HG03558 (cell line): ENCODE data around the gene OR10C1.
"Not testable (repeated sequence)": the region's sequence is repeated elsewhere in the genome, so short reads cannot be mapped to it uniquely, and the experiment has no call there.

ENCODE experiments used
- ATAC-seq: cut with Tn5 transposase; IDR thresholded peaks from one replicate; pipeline ENCODE4 v1.9.1; 2021; ENCODE audit warnings: moderate number of reproducible peaks; ENCODE audit not compliant: unreplicated experiment; ENCODE audit errors: extremely low read depth

Gene OR10C1, protein sequence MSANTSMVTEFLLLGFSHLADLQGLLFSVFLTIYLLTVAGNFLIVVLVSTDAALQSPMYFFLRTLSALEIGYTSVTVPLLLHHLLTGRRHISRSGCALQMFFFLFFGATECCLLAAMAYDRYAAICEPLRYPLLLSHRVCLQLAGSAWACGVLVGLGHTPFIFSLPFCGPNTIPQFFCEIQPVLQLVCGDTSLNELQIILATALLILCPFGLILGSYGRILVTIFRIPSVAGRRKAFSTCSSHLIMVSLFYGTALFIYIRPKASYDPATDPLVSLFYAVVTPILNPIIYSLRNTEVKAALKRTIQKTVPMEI

DNA sequence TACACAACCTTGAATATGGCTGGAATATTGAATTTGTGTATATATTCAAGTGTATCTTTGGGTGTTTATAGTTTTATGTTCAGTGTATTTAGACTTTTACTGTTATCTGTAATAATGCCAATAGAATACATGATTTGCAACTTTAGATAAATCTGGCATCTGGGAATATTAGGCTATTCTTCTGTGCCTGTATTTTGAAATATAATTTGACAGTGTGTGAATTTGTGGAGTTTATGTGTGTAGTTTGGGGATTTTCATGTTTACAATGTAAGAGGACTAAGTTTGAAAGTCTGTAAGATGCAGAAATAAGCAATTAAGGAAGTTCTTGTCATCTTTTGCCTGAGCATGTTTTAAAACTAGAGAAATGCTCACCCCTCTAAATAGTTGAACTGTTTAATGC is at the start of gene OR10C1:
Gene OR10C1 (plus strand): TSS at position 301 of the 400 bp plus-strand sequence. CDS start 710 bp downstream, outside the sequence.
- no peak for ATAC-seq

DNA sequence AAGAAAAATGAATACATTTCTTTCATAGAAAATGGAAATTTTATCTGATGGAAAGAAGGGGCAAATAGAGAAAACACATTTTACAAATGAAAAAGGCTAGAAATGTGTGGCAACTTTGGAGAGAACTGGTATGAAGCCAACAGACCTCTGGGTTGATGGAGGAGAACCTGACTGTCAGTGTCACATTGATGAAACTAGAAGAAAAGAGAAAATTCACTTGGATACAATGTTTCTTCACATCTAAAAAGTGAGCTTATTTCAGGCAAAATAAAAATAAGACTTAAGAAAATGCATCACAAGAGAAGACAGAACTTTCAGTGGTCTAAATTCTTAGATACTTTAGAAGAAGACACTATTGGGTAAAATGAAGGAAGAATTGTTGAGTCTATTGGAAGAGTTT is 43.8 kb upstream of the OR10C1 start, which contains the start of gene OR12D2:
Gene OR12D2 (plus strand): TSS at position 301 of the 400 bp plus-strand sequence. CDS start 1,069 bp downstream, outside the sequence.
- ATAC-seq: no peak

DNA sequence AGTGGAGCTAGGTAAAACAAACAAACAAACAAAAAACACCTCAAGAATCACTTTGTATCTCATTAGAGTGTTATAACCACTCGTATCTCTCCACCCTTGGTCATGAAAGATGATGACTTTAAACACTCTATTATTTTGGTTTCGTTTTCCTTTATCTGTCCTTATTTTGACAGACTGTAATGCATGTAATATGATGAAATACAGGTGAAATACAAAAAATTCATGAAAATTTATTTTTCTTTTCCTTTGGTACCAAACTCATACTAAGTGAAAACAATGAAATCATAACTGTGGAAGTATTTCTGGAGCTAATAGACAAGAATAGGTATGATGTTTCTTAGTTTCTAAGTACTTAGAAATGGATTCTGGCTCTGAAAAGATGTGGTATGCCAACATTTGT is 39.6 kb upstream of the OR10C1 start:
- no peak for ATAC-seq

DNA sequence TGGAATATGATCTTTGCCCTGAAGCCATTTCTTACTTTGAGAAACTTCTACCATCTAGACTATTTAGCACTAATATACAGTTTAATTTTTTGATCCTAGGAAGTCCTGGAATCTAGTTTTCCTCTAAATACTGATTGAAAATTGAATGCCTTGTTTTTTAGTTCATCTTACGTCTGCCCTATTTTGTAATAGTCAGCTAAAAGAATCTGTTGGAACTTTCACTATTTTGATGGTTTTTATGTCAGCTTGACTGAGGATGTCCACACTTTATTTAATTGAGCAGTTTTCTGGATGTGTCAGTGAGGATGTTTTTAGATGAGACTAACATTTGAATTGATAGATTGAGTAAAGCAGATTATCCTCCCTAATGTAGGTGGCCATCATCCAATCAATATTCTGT is 35.3 kb upstream of the OR10C1 start:
- ATAC-seq: no peak

DNA sequence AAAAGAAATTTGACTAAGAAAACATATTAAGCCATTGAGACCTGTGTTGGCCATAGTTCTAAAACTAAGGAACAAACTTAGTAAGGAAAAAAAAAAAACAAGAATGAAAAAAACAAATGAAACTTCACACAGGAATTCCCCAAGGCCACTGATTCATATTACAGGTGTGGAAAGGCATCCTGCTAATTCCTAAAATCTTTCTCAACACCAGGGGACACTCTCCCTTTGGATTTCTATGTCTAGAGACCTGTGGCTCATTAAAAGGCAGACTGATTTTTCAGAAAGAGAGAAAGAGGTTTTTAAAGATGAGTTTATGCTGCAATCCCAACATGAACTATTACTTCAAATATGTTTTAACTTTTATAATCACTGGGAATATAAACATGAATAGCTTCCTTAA is 24.5 kb upstream of the OR10C1 start, which contains the start of gene OR12D1:
Gene OR12D1 (plus strand): TSS at position 341 of the 400 bp plus-strand sequence.
- no peak for ATAC-seq

DNA sequence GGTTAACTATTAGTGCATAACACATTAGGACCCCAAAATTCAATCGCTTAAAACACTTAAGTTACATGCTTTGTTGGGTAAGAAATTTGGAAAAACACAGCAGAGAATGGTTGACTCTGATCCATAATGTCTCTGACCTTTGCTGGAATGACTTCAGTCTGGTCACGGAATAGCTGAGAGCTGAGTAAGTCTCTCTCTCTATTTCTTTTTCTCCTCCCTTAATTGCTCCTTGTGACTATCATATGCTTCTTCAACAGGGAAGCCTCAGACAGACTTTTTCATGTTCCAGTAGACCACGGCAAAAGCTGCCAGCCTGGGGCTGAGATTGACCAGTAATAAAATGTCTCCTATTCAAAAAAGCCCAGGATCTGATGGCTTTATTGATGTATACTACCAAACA is 19.6 kb upstream of the OR10C1 start:
- ATAC-seq: no peak

DNA sequence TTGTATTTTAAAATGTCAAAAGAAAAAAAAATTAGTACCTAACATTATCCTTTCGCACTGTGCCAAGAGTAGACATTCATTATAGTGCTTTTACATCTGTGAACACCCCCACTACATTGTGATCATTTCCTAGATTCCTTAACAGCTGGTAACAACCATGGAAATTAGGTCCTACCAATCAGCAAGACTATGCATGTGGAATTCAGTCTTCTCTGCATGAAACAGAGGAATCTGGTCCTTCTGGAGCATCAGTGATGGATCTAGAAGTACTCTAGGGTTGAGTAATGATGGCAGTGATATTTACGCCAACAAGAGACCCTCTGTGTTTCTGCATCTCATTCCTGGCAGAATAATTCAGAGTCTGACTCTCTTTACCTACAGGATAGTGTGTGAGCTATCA is 14.9 kb upstream of the OR10C1 start:
- ATAC-seq: no peak

DNA sequence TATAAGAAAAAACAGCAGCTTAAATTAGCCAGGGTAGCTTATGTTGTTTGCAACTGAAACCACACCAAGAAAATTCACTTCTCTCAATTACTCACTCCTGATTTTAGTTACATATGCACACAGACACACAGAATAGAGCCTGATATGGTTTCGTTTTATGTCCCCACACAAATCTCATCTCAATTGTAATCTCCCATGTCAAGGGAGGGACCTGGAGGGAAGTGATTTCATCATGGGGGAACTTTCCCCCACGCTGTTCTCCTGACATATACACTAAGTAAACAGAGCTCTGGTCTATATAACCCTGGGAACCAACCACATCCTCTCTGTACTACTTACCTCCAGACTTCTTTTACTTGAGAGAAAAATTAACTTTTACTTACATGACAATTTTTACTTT is 14.5 kb upstream of the OR10C1 start:
- ATAC-seq: no peak

DNA sequence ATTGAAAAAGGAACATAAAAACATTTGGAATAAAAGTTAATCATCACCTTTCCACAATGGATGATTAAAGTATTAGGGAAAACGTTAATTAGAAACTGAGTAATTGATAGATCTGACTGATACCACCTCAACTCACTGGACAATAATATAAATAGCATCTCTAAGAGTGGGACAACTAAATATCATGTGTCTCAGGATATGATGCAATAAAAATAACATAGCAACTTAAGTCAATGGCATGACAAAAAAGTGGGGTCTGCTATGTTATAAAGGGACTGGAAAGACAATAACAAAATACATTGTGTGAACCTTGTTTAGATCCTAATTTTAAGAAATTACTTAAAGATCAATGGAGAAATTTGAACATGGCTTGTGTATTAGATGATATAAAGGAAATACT is 14.0 kb upstream of the OR10C1 start:
- ATAC-seq: no peak

DNA sequence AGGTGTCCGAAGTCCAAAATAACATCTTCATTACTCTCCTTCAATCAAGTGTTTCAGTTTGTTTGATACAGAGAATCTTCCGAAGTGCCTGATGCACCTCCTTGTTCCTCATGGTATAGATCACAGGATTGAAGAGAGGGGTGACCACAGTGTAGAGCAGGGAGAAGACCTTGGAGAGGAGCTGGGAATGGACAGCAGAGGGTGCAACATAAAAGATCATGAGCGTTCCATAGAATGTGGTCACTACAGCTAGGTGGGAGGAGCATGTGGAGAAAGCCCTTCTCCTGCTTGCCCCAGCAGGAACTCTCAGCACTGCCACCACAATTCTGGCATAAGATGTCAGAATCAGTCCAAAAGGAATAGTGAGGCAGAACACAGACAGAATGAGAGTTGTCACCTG is 12.5 kb upstream of the OR10C1 start:
- ATAC-seq: no peak

DNA sequence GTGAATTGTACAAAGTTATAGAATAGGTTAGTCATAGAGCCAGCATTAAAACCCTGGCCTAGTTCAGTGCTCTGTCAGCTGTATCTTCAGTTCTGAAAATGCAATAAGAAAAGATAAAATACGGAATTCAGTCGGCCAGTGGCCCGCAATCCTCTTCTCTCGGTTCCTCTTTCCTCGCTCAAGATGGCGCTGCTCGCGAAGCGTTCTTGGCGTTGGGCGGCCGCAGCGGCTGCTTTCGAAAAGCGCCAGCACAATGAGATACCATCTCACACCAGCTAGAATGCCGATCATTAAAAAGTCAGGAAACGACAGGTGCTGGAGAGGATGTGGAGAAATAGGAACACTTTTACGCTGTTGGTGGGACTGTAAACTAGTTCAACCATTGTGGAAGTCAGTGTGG is 2.4 kb upstream of the OR10C1 start:
- not testable (repeated sequence) for ATAC-seq

DNA sequence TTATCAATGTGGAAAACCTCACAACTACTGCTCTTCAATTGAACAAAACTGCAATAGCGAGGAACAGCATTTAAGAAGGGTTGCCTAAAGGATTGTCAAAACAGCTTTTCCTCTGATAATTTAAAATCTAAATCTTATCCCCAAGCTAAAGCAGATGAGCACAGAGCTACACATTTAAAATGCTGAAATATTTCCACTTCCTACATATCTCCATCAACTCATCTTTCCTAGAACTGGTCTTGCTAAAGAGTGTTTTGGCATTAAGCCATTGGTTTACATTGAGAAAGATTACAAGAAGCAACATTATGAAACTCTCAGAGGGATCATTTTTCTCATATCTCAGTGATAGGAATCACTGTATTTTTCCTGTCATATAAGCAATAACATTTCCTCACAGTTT is 3.6 kb downstream of the OR10C1 start:
- ATAC-seq: no peak

DNA sequence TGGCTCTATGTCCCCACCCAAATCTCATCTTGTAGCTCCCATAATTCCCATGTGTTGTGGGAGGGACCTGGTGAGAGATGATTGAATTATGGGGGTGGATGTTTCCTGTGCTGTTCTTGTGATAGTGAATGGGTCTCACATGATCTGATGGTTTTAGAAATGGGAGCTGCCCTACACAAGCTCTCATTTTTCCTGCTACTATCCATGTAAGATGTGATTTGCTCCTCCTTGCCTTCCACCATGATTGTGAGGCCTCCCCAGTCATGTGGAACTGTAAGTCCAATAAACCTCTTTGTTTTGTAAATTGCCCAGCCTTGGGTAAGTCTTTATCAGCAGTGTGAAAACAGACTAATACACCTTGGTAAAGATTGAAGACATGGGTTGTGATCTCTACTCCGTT is 4.9 kb downstream of the OR10C1 start:
- not testable (repeated sequence) for ATAC-seq

DNA sequence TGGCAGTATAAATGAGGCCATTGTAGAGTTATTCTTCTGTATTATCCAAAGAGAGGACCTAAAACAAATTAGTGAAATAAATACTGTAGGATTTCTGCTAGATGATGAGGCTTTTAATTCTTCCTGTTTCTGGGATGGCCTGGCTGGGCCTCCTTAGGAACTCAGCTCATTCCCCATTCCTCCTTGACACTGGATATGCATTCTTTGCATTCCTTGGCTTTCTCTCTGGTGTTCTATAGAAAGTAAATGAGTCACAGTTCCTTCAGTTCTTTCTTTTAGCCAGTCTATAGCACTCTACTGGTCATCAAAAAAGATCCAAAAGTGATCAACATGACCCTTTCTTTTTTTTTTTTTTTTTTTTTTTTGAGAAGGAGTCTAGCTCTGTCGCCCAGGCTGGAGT is 8.6 kb downstream of the OR10C1 start:
- no peak for ATAC-seq

DNA sequence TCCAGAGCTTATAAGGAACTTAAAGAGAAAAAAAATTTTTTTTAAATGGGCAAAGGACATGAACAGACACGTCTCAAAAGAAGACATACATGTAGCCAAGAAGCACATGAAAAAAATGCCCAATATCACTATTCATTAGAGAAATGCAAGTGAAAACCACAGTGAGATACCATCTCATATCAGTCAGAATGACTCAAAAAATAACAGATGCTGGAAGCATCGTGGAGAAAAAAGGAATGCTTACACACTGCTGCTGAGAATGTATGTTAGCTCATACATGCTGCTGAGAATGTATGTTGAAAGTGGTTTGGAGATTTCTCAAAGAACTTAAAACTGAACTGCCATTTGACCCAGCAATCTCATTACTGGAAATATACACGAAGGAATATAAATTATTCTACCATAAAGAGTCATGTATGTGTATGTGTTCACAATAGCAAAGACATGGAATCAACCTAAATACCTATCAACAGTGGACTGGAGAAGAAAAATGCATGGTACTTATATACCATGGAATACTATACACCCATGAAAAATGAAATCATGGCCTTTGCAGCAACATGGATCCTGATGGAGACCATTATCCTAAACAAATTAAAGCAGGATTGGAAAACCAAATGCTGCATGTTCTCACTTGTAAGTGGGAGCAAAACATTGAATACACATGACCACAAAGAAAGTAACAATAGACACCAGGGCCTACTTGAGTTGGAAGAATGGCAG is 12.5 kb downstream of the OR10C1 start:
- no peak for ATAC-seq

DNA sequence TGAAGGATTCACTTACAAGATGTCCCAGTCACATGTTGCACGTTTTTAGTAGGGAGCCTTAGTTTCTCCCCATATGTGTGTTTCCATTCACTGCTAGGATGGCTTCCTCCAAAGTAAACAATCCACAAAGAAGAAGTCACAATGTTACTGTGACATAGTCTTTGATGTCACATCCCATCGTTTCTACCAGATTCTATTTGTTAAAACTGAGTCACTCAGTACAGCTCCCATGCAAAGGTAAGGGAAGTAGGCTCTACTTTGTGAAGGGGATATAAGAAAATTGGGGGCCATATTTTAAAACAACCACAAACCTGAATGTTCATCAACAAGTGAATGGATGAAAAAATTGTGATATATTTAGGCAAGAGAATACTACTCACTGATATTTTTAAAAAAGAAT is 17.9 kb downstream of the OR10C1 start, which contains the start of the genes OR11A1 and OR2H1:
Gene OR11A1 (minus strand): TSS at position 101 of the 400 bp plus-strand sequence. CDS start 29,430 bp downstream, outside the sequence.
Gene OR2H1 (plus strand): TSS at position 185 of the 400 bp plus-strand sequence. CDS start 4,615 bp downstream, outside the sequence.
- no peak for ATAC-seq

DNA sequence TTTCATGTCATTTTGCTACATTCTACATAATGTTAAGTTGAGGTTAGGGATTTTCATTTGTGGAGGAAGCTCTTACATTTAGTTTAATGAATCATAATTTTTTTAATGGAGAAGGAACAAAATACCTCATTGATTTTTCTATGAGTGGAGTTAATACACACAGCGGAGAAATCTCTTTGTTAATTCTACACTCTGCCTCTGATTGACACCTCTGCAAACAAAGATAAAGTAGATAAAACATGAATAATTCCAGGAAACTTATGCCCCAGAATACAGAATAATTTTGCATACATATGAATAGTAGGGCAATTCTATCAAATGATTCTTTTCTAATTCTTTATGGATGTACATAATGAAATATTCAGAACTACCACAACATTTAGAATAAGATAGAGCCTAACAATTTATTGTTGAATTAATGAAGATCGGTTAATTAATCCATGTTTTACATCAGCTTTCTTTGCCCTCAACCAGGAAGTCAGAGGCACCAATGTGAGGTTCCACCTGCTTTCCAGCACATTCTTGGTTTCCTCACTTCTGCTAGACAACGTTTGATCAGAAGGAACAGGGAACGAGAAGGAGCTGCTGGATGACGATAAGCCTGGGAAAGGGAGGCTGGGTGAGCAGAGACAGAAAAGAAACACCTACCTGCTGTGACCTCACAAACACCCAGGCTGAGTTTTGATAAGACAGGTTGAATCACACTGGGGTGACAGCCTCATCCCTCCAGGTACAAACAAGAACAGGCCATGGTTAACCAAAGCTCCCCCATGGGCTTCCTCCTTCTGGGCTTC is 22.1 kb downstream of the OR10C1 start:
- ATAC-seq: no peak

DNA sequence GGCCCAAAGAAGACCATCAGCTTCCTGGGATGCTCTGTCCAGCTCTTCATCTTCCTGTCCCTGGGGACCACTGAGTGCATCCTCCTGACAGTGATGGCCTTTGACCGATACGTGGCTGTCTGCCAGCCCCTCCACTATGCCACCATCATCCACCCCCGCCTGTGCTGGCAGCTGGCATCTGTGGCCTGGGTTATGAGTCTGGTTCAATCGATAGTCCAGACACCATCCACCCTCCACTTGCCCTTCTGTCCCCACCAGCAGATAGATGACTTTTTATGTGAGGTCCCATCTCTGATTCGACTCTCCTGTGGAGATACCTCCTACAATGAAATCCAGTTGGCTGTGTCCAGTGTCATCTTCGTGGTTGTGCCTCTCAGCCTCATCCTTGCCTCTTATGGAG is 22.9 kb downstream of the OR10C1 start:
- ATAC-seq: no peak

DNA sequence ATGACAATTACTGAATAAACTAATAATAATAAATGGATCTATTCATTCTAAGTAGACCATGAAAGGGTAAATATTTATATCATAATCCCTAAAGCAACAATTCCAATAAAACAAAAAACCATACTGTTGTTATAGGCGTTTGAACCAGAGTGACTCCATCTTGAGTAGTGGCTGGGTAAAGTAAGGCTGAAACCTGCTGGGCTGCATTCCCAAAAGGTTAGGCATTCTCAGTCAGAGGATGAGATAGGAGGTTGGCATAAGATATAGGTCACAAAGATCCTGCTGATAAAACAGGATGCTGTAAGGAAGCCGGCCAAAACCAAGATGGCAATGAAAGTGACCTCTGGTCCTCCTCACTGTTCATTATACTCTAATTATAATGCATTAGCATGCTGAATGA is 26.2 kb downstream of the OR10C1 start:
- no peak for ATAC-seq

DNA sequence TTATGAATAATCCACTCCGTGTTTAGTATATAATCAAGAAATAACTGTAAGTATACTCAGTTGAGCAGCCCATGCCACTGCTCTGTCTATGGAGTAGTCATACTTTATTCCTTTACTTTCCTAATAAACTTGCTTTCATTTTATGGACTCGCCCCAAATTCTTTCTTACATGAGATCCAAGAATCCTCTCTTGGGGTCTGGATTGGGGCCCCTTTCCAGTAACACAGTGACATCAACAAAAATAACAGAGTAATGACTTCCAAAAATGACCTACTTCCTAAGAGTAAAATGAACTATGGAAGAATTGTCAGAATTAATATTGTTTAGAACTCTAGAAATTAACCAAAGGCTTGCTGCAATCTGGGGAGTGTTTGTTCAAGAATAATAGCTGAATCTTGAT is 26.7 kb downstream of the OR10C1 start:
- ATAC-seq: no peak

DNA sequence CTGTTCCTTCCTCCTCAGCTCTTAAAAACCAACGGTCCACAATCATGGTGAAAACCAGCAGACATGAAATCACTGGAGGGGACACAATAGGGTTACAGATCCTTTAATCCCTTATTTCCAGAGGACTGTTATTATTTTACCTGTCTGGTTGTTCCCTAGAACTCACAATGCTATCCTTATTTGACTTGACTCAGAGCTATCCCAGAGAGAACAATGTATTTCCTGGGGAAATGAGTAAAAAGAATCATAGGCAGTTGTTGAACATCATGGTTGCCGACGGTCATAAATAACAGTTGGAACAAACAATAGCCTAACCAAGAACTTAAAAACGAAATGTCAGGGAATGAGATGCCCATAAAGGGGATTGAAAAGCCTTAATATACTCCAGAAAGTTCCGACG is 27.1 kb downstream of the OR10C1 start:
- no peak for ATAC-seq
